ENCODE measurements around the gene RAVER1. TPM values are rescaled to one million over a fixed set of nuclear protein-coding genes. Genes with fewer than 3 reads are reported as not detected.
A peak's percentile ranks its signal among the peaks of the same experiment; 100 is the strongest.

The RAVER1 gene
- total and polyA plus RNA-seq, 2 of the 13 experiments (the other 11 are each of a cell fraction or from before 2014, with no cell fraction given), result 3.6 to 7.9 TPM

- no peak for TF ChIP-seq ZNF83 (CRISPR knock-in tag; IDR thresholded peaks at IDR 0.05; ENCODE audit: borderline replicate concordance)
- TF ChIP-seq, protein P1, sequence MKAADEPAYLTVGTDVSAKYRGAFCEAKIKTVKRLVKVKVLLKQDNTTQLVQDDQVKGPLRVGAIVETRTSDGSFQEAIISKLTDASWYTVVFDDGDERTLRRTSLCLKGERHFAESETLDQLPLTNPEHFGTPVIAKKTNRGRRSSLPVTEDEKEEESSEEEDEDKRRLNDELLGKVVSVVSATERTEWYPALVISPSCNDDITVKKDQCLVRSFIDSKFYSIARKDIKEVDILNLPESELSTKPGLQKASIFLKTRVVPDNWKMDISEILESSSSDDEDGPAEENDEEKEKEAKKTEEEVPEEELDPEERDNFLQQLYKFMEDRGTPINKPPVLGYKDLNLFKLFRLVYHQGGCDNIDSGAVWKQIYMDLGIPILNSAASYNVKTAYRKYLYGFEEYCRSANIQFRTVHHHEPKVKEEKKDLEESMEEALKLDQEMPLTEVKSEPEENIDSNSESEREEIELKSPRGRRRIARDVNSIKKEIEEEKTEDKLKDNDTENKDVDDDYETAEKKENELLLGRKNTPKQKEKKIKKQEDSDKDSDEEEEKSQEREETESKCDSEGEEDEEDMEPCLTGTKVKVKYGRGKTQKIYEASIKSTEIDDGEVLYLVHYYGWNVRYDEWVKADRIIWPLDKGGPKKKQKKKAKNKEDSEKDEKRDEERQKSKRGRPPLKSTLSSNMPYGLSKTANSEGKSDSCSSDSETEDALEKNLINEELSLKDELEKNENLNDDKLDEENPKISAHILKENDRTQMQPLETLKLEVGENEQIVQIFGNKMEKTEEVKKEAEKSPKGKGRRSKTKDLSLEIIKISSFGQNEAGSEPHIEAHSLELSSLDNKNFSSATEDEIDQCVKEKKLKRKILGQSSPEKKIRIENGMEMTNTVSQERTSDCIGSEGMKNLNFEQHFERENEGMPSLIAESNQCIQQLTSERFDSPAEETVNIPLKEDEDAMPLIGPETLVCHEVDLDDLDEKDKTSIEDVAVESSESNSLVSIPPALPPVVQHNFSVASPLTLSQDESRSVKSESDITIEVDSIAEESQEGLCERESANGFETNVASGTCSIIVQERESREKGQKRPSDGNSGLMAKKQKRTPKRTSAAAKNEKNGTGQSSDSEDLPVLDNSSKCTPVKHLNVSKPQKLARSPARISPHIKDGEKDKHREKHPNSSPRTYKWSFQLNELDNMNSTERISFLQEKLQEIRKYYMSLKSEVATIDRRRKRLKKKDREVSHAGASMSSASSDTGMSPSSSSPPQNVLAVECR (CRISPR knock-in tag; IDR thresholded peaks at IDR 0.05; ENCODE audit: borderline replicate concordance), result peak; percentile 15; the same call in 1 of the 2 replicates
- no peak for TF ChIP-seq MYNN (CRISPR knock-in tag; IDR thresholded peaks at IDR 0.05; ENCODE audit: low read depth)
- no peak for TF ChIP-seq ZNF713 (CRISPR knock-in tag; IDR thresholded peaks at IDR 0.05)
- TF ChIP-seq MAFF (IDR thresholded peaks at IDR 0.05; ENCODE audit: low read depth, low read length), result 0 out of 2 replicates have a peak, but pooled peaks have one; percentile 26
- TF ChIP-seq ZNF121 (CRISPR knock-in tag; IDR thresholded peaks at IDR 0.05), result no peak
- TF ChIP-seq ZGPAT (CRISPR knock-in tag; IDR thresholded peaks at IDR 0.05), result 0 out of 2 replicates have a peak, but pooled peaks have one; percentile 32
- TF ChIP-seq ZBTB21 (CRISPR knock-in tag; IDR thresholded peaks at IDR 0.05), result peak; percentile 38; the same call in 1 of the 2 replicates
- no peak for TF ChIP-seq HES4 (CRISPR knock-in tag; IDR thresholded peaks at IDR 0.05; ENCODE audit: borderline replicate concordance)
- peak; percentile 97 for TF ChIP-seq RFXANK (CRISPR knock-in tag; IDR thresholded peaks at IDR 0.05)
- no peak for TF ChIP-seq ELK4 (CRISPR knock-in tag; IDR thresholded peaks at IDR 0.05; ENCODE audit: borderline replicate concordance)
- TF ChIP-seq, protein P2, sequence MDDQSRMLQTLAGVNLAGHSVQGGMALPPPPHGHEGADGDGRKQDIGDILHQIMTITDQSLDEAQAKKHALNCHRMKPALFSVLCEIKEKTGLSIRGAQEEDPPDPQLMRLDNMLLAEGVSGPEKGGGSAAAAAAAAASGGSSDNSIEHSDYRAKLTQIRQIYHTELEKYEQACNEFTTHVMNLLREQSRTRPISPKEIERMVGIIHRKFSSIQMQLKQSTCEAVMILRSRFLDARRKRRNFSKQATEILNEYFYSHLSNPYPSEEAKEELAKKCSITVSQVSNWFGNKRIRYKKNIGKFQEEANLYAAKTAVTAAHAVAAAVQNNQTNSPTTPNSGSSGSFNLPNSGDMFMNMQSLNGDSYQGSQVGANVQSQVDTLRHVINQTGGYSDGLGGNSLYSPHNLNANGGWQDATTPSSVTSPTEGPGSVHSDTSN (CRISPR knock-in tag; IDR thresholded peaks at IDR 0.05; ENCODE audit: borderline replicate concordance), result no peak
- no peak for TF ChIP-seq ZNF616 (CRISPR knock-in tag; IDR thresholded peaks at IDR 0.05; ENCODE audit: low read depth)
- TF ChIP-seq GFI1 (CRISPR knock-in tag; IDR thresholded peaks at IDR 0.05; ENCODE audit: borderline replicate concordance), result no peak
- TF ChIP-seq CENPX (CRISPR knock-in tag; IDR thresholded peaks at IDR 0.05), result no peak
- TF ChIP-seq ATM (IDR thresholded peaks at IDR 0.05; ENCODE audit: borderline replicate concordance), result no peak
- 0 out of 2 replicates have a peak, but pooled peaks have one; percentile 21 for TF ChIP-seq IRF2 (CRISPR knock-in tag; IDR thresholded peaks at IDR 0.05)
- peak; percentile 17; the same call in 1 of the 2 replicates for TF ChIP-seq ZNF12 (CRISPR knock-in tag; IDR thresholded peaks at IDR 0.05)
- no peak for TF ChIP-seq SP1 (IDR thresholded peaks at IDR 0.05)
- no peak for TF ChIP-seq SP1 (CRISPR knock-in tag; IDR thresholded peaks at IDR 0.05)
- TF ChIP-seq NFE2L2 (IDR thresholded peaks at IDR 0.05; ENCODE audit: low read length), result peak; percentile 19; the same call in 1 of the 2 replicates
- TF ChIP-seq SNAI1 (CRISPR knock-in tag; IDR thresholded peaks at IDR 0.05; ENCODE audit: borderline replicate concordance), result no peak
- TF ChIP-seq MZF1 (CRISPR knock-in tag; IDR thresholded peaks at IDR 0.05; ENCODE audit: borderline replicate concordance), result no peak
- TF ChIP-seq MXD1 (CRISPR knock-in tag; IDR thresholded peaks at IDR 0.05), result no peak
Measured at GRCh38 chr19:10346509-10346908, 13.2 kb upstream of the RAVER1 start (continued).

All from HepG2 (cell line).